BJ (cell line): ENCODE data around the gene KIAA0513. TPM values are rescaled to one million over a fixed set of nuclear protein-coding genes. Genes with fewer than 3 reads are reported as not detected.

ENCODE experiments used
- CTCF ChIA-PET: fragments of 350-600 bp; formaldehyde crosslinking; extraction: SDS; loops from one replicate; lab custom pipeline; 2021; ENCODE audit warnings: antibody characterized with exemption, inconsistent platforms; lab: Yijun Ruan, JAX
- POLR2A ChIA-PET: fragments of 300-600 bp; sonication (Branson Sonifier 250); formaldehyde crosslinking; extraction: SDS; loops from one replicate; lab custom pipeline; 2021; ENCODE audit warnings: antibody characterized with exemption; lab: Charles Lee
- DNase-seq: peaks from one replicate; pipeline ENCODE4 v3.0.0-alpha.2; 2011; ENCODE audit warnings: low read depth
- H3K27me3 ChIP-seq: 2 replicates; pipeline ENCODE4 v1.6.0; 2011; ENCODE audit warnings: low read length; ENCODE audit not compliant: control insufficient read depth, insufficient read depth
- H3K36me3 ChIP-seq: 2 replicates; pipeline ENCODE4 v1.5.1; 2011; ENCODE audit warnings: low read length; ENCODE audit not compliant: control insufficient read depth, insufficient read depth
- H3K4me3 ChIP-seq: 2 replicates; pipeline ENCODE4 v1.5.1; 2011; ENCODE audit warnings: low read depth, mild to moderate bottlenecking, control low read depth, low read length
- polyA plus RNA-seq: library from polyadenylated mRNA; depleted of rRNA; stranded (reverse); fragments of >200 nt; gene quantifications from 2 replicates; pipeline ENCODE4 v1.2.3, GENCODE V29; 2011
- TF ChIP-seq, protein P1 (sequence below): IDR thresholded peaks from 2 replicates; pipeline ENCODE4 v1.5.1; 2011; ENCODE audit warnings: low read depth, mild to moderate bottlenecking, control low read depth, inconsistent platforms, low read length, moderate library complexity; ENCODE audit not compliant: insufficient read depth

The KIAA0513 gene
- polyA plus RNA-seq, 1 experiment: 6.6 TPM

DNA sequence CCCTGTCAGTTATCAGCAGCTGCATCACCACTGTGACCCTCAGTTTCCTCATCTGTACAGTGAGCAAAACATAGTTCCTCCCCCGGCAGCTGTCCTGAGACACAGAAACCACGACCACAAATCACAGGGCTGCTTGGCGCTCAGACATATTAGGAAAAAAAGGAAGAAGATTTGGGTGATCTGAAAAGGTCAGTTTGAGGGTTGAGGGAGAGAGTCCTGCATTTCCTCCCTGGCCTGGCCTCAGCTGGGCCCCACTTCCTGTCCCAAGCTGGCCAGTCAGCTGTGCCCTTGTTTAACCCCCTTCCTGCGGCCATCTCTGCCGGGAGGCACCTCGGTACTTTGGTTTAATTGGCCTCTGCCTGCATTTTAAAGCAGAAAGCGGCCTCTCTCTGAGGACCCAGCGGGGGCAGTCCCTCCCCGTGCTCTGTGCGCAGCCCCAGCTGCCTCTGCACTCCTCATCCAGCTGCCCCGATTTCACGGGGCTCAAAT lies 108.7 kb downstream of the KIAA0513 start:
- TF ChIP-seq, protein P1, sequence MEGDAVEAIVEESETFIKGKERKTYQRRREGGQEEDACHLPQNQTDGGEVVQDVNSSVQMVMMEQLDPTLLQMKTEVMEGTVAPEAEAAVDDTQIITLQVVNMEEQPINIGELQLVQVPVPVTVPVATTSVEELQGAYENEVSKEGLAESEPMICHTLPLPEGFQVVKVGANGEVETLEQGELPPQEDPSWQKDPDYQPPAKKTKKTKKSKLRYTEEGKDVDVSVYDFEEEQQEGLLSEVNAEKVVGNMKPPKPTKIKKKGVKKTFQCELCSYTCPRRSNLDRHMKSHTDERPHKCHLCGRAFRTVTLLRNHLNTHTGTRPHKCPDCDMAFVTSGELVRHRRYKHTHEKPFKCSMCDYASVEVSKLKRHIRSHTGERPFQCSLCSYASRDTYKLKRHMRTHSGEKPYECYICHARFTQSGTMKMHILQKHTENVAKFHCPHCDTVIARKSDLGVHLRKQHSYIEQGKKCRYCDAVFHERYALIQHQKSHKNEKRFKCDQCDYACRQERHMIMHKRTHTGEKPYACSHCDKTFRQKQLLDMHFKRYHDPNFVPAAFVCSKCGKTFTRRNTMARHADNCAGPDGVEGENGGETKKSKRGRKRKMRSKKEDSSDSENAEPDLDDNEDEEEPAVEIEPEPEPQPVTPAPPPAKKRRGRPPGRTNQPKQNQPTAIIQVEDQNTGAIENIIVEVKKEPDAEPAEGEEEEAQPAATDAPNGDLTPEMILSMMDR: no peak
- ChIA-PET CTCF (interaction anchor here (1.0 to 1.3 kb wide), 3 partner anchors 9 to 21 kb away, joined by 4 read pairs; no protein-coding TSS in a partner anchor), POLR2A (no interaction called here)
- H3K4me3 ChIP-seq: no peak overlapping the region
- DNase-seq: no peak
- H3K36me3 ChIP-seq: no peaks in the 10 kb centered on the region
- H3K27me3 ChIP-seq: no peaks in the 10 kb centered on the region

DNA sequence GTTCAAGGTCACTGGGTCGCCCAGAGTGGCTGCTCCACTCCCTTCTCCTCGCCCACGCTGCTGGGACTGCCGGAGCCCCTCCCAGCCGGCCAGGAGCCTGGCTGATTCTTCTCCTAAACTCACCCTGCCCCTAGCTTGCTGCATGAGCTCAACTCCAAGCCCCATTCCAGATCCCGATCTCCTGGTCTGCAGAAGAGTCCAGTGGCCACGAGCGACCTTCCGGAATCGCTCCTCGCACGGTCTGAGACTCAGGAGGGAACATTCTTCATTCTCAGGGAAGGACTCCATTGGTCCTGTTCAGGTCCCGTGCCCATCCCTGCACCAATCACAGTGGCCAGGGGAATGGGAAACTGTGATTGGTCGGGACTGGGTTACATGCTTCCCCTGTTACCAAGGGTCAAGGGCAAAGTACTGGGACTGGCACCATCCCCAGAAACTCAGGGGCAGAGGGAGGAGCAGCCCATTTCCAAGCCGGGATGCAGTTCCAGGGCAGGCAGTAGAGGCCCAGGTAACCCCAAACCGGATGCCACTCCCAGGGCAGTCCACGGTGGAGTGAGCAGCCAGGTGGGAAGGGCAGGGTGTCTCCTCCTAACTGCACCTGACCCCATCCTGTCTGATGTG lies 109.2 kb downstream of the KIAA0513 start:
- no peak overlapping the region for H3K4me3 ChIP-seq
- ChIA-PET POLR2A (no interaction called here), CTCF (interaction anchor here (1.0 to 1.2 kb wide), 2 partner anchors 9 to 22 kb away, joined by 4 read pairs; no protein-coding TSS in a partner anchor)
- TF ChIP-seq, protein P1: no peak
- DNase-seq: no peak
- no peaks in the 10 kb centered on the region for H3K36me3 ChIP-seq
- no peaks in the 10 kb centered on the region for H3K27me3 ChIP-seq

DNA sequence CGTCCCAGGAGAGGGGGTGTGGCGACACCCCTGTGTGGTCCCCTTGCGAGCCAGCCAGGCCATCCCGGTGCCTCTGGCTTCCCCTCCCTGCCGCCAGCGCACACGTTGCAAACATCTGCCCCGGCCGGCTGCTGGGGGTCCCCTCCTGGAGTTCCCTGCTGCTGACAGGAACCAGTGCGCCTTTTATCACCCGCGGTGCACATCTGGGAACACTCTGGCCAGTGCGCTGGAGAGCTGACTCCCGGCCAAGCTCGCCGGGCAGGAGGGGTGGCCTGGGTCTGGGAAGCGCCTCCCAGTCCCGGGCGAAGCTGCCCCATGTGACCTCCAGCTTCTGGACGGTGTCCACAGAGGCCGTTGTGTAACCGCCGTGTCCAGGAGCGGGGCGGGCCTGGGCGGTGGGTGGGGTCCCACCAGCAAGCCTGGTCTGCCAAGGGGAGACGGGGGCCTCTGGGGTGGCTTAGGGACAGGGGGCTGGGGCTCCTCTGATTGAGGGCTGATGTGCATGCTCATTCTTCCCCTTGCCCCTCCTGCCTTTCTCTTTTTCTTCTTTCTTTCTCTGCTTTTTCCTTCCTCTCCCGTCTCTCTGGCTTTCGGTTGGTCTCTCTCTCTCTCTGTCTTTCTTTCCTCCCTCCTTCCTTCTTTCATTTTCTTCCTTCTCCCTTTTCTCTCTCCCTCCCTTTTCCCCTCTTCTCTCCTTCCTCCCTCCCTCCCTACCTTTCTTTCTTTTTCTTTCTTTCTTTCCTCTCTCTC lies 109.9 kb downstream of the KIAA0513 start:
- DNase-seq: no peak
- Histone ChIP-seq H3K4me3 (peak overlapping the region; percentile 6; the same call in 1 of the 2 replicates), H3K27me3 (no peaks in the 10 kb centered on the region), H3K36me3 (no peaks in the 10 kb centered on the region)
- ChIA-PET CTCF (no interaction called here), POLR2A (no interaction called here)
- TF ChIP-seq, protein P1: no peak

DNA sequence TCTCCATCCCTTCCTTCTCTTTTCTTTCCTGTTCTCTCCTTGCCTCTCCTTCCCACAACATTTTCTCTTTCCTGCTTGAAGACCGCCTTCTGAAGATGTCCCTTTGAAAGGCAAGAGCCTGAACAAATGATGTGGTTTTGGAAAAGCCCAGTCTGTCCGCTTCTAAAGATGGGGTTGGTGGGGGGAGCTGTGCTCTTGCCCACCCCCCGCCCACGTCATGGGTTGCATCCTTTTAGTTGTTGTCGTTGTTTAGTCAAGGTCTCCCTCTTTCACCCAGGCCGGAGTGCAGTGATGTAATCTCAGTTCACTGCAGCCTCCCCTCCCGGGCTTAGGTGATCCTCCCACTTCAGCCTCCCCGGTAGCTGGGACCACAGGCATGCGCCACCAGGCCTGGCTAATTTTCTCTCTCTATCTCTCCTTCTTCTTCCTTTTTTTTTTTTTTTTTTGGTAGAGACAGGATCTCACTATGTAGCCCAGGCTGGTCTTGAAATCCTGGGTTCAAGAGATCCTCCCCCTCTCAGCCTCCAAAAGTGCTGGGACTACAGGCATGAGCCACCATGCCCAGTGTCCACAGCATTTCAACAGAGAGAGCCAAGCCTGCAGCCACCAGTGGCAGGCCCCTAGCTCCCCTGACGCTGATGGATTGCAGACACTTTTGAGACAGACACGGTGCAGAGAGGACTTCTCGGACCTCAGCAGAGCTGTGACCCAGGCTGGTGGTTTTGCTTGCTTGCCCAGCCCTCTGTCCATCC lies 110.7 kb downstream of the KIAA0513 start:
- POLR2A ChIA-PET: no interaction called here
- DNase-seq: no peak
- Histone ChIP-seq H3K27me3 (no peaks in the 10 kb centered on the region), H3K4me3 (no peak overlapping the region; the same call in 1 of the 2 replicates), H3K36me3 (no peaks in the 10 kb centered on the region)
- CTCF ChIA-PET: no interaction called here
- TF ChIP-seq, protein P1: no peak
